Retina (tissue), 1 donor: ENCODE results near the gene CELF4.
"Not testable (repeated sequence)": the region's sequence is repeated elsewhere in the genome, so short reads cannot be mapped to it uniquely, and the experiment has no call there.

Source experiments
- DNase-seq: peaks from one replicate; pipeline ENCODE4 v3.0.0-alpha.2; 2016

Gene CELF4

DNA sequence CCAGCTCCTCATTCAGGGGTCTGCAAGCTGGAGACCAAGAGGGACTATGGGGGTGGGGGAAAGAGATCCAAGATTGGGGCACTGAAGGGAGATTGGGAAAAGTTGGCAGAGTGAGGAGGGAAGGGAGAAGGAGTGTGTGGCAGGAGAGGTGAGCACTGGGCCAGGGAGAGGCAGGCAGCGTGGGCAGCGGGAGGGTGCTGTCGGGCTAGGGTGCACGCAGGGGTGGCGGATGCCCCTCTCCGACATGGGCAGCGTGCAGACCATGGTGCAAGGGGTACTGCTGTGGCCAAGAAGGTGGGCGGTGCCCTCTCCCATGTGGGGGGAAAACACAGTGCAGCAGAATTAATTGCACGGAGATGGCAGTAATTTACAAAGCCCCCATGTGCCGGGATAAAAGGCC is 74.1 kb downstream of the CELF4 start:
- no peak for DNase-seq

DNA sequence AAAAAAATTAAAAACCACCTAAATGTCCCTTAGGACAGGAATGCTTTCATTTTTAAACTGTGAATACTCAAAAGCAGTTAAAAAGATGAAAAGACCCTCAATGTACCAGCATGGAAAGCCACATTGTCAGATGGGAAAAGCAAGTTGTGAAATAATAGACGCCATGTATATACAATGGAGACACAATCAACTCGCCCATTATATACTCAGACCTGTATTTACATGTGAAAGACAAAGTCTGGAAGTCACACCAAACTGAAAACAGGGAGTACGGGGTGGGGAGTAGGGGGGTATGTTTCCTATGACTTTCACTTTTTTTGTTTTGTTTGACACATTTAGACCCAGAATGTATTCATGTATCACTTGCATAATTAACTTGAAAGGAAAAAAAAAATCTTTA is 75.6 kb downstream of the CELF4 start:
- DNase-seq, result no peak

DNA sequence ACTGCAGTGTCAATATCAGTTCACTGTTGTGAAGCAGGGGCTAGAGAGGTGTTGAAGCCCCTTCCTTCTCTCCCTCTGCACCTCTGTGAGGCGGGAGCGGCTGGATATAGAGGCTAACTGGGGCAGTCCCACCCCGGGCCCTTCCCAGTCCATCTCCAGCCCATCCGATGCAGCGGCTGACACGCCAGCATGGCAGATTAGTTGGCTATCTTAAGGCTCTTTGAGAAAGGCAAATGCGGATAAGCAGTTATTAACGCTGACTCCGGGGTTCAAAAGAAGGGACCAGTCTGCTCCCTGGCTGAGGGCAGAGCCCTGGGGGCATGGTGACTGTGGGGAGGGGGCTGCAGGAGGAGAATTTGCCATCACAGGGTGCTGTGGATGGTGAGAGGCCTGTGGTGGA is 76.6 kb downstream of the CELF4 start:
- DNase-seq, result no peak

DNA sequence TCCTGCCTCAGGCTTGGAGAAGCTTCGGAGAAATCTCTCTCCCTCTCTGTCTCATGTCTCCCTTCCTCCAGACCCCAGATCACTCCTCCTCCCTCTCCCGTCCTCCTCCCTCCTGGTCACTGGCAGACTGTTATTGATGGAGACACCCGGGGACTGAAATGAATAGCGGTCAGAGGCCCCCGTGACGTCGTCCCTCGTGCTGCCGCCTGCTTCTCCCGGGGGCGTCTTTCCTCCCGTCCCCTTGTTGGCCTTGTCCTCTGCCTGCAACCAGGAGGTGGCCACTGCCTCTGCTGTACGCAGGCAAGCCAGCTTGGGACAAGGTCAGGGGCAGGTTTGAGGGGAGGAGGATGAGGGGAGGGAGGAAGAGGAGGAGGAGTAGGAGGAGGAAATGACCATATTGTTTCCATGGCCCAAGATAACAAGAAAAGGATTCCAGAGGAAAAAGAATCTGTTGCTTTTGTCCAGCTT is 78.2 kb downstream of the CELF4 start:
- DNase-seq, result peak; percentile 63

DNA sequence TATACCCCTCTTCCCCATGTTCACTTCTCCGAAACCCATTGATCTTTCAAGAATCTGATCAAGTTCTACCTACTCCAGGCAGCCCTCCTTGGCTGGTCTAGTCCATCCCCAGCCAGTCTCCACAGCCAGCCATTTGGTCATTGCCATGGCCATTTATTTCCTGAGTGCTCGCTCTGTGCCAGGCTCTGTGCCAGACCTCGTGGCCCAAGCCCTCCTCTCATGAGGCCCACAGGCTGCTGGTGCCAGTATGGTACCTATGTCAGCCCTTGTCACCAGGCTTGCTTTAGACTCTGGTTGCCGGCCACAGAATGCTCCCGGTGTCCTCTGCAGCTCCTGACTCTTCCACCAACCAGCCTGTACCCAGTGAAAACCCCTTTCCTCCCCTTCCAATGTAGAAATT is 78.8 kb downstream of the CELF4 start:
- DNase-seq, result no peak

DNA sequence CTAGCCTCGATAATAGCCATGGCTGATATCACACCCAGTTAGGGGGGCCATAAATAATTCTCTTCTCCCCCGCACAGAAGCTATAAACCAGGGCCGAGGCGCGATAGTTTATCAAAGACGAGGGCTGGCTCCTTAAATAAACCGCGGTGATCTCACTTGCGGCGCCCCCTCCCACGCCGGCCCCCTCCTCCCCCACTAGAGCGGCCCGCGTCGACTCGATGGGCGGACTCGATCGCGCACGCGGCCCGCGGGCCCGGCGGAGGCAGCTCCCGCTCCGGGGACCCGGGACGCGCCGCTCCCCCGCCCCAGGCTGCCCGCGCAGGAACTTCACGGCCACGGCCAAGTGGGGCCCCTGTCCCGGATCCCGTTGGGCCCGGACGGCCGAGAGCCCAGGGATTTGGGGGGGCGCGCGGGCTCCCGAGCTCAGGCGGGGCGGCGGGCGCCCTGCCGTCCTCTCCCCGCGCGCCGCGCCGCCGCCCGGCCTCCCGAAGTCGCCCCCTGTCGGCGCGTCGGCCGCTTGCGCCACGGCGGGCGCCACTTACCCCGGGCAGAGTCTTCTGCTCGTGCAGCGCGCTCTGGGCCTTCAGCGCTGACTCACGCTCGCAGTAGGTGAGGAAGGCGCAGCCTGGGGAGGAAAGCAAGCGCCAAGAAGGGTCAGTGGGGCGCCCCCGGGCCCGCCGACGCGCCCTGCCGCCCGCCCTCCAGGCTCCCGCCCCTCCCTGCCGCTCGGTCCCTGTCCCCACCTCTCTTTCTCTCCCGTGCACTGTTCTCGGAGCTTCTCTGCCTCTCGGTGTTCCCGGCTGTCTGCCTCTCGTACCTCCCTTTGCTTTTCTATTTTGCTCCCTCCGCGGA is 80.4 kb downstream of the CELF4 start:
- peak; percentile 68 for DNase-seq

DNA sequence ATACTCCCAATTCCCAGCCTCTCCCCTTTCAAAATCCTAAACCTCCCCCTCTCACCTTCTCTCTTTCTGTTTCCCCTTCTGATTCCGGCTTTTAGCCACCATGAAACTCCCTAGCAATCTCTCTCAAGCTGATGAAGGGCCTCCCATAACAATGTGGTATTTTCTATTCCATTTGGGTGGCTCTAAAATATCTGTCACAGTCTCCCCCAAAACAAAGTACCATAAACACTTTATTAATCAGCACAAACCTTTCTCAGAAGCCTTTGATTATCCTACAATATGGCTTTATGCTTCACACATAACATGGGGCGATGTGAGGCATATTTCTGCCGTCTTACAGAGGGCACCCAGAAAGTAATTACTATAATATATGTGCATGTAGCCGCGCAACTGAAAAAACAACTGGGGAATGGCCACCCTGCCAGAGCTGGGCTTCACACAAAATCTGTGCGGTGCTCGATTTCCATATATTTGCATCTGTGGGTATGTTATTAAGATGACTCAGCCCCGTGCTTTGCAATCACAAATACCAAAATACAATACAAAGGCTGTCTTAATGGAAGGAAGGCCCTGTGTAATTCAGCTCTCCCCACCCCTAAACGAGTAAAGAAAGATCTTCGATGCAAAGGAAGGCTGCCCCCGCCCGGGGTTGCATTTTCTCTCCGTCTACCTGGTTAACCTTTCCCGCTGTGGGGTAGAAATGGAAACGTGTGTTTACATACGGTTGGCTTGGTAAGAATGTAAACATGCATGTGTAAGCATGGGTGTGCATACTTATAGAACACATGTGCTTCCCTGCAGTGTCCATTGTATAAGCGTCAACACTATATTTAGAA is 81.4 kb downstream of the CELF4 start:
- no peak for DNase-seq

DNA sequence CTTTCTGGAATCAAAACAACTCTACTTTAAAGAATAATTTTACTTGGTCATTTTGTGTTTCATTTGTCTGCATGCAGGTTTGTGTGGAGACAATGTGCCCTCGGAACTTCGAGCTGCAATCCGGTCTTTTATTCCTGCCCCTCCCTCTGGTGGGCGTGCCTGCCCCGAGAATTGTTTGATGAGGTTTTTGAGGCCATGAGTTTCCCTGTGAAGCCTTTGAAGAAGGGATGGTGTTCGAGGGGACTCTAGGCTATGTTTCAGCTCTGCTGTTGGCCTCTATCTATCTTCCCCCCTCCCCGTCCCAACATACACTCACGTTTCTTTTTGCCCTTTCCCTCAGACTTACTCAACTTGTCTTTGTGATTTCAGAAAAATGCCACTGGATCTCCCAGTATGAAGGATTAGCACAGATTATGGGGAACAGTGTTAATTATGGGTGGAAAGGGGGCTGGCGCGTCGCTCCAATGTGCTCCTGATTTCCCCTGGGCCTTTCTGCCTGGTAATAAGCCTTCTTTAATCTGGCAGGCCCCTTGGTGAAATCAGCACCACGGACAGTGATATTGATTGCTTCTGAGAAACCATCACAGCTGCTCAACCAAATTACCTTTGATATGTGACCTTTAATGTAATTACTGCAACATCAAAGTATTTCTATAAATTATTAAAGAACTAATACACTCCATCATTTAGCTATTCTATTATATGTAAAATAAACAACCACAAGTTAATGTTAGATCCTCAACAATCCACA is 82.2 kb downstream of the CELF4 start:
- peak; percentile 67 for DNase-seq

DNA sequence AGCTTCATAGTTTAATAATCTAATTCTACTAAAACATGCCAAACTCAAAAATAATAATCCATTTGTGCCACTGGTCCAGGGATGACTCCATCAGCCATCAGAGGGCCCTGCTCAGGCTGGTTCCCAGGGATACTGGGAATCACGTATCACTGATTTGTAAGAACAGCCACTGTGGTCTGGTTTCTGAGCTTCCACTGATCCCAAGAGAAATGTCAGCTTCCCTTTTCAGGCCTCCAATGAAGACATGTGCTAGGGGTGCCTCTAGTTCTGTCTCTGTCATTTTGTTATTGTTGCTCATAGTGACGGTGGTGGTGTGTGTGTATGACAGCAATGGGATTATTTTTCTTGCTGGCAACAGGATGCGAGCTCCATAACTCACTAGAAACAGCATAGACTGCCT is 83.2 kb downstream of the CELF4 start:
- DNase-seq, result no peak

DNA sequence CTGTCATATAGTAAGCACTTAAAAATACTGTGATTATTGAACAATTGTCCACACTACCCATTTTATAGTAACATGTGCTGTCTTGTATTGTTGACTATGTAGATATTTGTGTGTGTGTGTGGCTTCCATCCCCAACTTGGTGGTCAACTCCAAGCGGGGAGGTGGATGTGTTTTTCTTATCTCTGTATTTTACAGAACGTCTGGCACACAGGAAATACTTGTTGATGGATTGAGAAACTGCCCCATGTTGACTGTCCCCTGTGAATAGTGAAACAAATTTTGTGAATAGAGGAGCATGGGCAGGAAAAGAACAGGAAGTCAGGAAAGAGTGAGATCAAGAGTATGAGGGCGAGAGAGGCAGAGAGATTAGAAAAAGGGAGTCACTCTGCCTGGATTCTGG is 83.6 kb downstream of the CELF4 start:
- DNase-seq, result no peak

DNA sequence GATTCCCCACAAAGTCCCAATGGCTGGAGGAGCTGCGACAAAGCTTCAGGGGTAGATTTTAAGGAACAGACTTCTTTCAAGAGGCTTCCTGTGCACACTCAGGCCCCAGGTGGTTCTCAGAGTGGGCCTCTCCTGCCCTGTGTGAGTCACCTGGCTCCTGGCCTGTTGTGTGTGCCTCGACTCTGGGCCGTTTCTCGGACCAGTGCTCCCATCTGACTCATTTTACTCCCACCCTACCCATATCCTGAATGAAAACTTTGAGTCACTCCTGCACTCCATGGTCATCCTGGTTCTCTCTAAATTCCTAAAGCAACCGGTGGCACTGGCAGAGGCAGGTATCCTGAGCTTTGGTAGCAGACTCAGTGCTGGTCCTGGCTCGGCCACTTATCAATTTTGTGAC is 84.1 kb downstream of the CELF4 start:
- no peak for DNase-seq

DNA sequence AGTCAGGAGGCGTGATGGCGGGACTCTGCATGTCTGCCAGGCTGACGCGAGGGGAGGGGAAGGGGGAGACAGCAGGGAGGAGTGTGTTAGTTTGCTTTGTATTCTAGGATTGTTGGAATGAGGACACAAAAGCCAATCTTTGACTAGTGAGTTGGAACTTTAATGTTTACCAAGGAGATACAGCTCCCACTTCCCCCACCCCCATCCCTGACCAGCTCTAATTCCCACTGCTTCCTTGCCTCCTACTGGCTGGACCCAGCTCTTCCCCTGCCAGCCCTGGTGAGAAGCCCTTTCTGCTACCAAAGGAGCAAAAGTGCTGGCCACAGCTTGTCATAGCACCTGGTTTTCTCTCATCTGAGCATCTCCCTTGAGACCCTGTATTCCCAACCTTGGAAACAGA is 84.5 kb downstream of the CELF4 start:
- no peak for DNase-seq

DNA sequence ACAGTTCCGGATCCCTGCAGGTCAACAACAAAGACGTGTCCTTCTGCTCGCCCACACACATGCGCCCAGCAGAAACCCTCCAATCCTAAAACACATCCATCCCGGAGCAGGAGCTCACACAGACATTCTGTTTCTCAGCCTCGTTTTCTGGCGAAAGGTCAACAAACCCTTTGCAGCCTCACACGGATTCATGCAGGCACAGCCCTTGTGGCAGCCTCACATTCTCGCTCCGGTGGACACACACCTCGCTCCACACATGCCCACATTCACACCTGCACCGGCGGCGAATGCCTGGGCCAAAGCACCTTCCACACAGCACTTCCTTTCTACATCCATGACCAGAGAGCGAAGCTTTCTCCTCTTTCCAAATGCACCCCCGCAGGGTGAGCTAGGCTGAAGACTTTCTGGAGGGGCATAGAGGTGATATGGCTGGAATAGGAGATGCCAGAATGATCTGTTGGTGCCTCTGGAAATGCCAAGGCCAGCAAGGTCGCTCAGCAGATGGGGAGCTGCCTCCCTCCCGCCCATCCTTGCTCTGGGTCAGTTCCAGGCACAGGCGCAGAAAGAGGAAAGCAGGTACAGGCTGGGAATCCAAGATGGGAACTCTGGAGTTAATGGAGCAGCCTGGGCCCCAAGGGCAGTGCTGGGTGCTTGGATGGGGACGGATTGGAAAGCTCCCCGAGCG is 88.8 kb downstream of the CELF4 start:
- no peak for DNase-seq

DNA sequence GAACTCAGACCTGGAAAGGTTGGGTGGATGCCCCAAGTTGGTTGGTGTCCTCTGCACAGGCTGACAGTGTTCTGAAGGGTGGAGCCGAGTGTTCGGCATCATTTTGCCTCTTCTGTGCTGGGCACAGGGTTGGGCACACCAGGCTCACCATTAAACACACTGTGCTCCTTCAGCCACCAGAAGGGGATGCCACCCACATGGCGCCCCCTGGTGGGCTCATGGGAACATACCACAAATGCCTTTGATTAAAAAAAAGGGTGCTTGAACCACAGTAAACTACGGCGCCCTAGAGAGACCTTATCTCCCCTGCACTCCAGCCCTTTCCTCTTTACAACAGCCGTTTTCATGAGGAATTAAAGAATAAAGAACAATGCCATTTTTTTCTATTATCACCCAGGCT is 89.4 kb downstream of the CELF4 start:
- DNase-seq, result peak; percentile 67

DNA sequence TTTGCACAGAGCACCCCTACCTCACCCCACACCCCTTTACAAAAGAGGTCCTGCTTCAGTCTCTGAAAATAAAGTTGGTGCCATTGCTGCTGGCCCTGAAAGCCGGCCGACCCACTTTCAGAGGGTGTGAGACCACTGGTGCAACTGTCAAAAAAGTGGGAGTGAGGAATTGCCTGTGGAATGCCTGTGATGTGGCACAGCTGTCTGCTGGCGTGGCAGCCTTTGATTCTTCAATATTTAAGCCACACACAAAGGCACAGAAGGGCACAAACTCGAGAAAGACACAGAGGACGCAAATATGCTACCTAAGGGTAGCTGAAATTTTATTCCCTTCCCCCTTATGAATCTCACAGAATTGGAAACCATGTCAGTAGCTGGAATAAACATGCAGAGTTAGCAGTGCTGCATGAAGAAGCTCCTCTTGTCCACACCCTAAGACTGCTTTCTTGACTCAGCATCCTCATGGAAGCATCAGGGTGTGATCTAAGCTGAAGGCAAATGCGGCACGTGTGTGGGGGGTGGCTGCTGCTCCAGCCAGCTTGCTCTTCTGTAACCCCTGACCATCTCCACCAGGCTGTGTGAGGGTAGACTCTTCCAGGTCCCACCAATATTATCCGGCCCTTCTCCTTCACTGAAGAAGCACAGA is 92.3 kb downstream of the CELF4 start:
- DNase-seq, result no peak

DNA sequence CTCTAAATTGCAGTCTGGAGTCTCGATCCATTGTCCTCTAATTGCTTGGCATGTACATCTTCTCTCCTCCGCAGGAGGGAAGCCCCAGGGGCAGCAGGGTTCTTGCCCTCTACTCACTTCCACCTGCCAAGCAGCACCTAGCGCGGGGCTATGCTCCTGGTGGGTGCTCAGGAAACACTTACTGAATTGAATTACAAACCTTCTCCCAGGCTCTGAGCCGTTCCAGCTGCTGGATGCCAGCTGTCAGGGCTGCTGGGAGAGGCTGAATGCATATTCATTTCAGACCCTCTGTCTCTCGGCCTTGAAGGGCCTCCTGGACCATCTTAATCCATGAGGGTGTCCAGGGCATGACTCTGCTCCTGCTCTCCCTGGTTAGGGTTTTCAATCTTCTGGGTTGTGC is 94.0 kb downstream of the CELF4 start:
- no peak for DNase-seq

DNA sequence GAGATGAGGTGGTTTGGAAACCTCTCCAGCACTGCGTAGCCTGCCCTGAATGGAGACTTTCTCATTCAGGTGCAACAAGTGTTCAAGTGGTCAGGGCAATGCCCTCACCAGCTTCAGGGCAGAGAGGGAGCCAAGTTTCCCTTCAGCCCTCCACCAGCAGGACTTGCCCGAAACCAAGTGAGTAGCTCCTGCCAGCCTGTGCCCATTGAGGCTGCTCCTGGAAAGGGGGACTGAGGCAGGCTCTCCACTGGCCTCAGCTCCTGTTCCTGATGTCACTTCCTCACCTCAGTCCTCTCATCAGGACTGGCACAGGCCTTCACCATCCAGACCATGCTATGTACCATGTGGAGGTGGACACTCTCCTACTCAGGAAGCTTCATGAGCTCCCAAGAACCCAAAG is 94.6 kb downstream of the CELF4 start:
- no peak for DNase-seq

DNA sequence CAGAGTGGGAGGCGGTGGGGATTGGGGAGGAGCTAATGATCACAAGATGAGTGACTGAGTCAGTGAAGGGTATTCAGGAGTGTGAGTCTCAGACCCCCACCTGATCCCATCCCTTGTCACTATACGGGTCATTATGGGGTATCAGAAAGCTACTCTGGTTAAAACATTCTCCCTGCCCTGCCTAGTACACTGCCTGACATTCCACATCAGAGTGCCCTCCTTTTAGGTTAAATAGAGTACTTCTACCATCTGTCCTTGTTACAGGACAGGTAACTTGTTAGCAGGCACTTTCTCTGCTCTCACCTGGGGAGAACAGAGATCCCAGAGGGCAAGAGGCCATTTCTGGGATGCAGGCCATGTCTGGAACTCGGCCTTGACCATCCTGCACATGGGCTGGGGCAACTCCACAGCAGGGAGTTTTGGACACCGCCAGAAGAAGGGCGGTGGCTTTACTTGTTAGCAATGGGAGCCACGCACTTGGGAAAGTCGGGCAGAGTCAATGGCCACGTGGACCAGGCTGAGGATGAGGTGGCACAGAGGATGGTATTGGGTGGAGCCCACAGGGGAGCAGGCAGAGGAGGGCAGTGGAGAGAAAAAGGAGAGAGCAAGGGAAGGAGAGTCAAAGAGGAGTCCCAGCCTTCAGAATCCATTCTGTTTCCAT is 98.5 kb downstream of the CELF4 start:
- DNase-seq, result no peak

DNA sequence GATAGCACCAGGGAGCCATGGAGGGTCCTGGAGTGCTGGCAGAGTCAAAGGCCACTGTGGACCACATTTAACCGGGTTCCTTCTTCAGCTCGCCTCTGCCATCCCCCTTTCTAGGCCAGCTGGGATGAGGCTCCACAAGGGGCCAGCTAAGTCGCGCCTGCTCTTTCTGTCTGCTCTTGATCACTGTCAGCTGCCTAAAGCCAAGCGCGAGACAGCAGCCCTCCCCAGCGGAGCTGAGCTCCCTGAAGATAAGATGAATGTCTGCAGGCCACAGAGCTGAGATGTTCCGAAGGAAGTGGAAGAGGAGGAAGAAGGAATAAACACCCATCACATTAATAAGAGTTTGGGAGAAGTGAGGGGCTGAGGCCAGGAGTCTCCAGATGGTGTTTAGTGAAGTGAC is 99.6 kb downstream of the CELF4 start:
- DNase-seq, result peak; percentile 70

DNA sequence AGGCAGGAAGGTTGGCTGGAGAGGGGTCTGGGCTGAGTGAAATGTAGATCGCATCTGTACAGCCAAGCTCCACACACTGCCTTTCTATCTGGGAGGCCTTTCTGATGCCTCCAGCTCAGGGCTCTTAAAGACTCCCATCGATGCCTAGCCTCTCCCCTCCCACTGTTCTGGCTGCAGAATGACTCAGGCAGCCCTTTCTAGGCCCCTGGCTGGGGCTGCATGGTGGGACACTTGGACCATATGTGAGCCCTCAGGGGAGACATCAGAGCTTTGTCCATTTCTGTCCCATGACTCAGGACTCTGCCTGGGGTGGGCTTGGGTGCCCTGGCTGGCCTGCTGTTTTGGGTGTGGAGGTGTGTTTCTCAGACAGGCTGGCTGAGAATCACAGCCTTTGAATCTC is 101.3 kb downstream of the CELF4 start:
- no peak for DNase-seq

DNA sequence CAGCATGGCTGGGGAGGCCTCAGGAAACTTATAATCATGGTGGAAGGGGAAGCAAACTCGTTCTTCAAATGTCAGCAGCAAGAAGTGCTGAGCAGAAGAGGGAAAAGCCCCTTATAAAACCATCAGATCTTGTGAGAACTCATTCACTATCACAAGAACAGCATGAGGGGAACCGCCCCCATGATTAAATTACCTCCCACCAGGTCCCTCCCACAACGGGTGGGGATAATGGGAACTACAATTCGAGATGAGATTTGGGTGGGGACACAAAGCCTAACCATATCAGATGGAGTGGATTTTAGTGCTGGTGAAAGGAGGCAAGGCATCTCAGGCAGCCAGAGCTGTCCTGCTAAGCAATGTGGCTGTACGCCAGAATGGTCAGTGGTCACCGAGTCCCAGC is 104.3 kb downstream of the CELF4 start:
- not testable (repeated sequence) for DNase-seq

DNA sequence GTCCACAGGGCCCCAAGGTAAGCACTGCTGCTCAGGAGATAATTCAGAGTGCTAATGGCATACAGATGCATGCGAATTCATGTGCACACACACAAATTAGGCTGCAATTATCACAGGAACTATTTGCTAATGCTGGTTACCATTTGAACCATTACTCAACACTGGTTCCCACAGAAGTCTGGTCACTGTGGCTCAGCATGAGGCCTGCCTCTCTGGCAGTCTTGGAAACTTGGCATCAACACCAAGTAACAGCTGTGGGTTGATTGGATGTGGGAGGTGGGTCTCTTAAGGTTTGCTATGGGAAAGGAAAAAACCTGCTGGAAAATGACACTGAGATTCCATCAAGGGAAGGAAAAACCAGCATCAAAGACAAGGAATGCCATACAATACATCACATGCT is 105.0 kb downstream of the CELF4 start:
- no peak for DNase-seq
